Mesenteric fat pad (tissue), 1 donor: ENCODE data around the gene VIT. TPM values are rescaled to one million over a fixed set of nuclear protein-coding genes. Genes with fewer than 3 reads are reported as not detected.

Experiments used
- DNase-seq: peaks from one replicate; pipeline ENCODE4 v3.0.0-alpha.2; 2020; ENCODE audit warnings: low spot score
- total RNA-seq: library from RNA; stranded (reverse); fragmentation: NEBNext Ultra II Directional; extraction: Animal tissue kit (Norgen Biotek cat#: 25700); gene quantifications from one replicate; pipeline ENCODE4 v1.2.1, GENCODE V29; 2021
- donor health status: DM: yes; HTN: yes; CAD: no.

VIT gene
- total RNA-seq, 1 donor from 2014 or later, result 5.0 TPM

DNA sequence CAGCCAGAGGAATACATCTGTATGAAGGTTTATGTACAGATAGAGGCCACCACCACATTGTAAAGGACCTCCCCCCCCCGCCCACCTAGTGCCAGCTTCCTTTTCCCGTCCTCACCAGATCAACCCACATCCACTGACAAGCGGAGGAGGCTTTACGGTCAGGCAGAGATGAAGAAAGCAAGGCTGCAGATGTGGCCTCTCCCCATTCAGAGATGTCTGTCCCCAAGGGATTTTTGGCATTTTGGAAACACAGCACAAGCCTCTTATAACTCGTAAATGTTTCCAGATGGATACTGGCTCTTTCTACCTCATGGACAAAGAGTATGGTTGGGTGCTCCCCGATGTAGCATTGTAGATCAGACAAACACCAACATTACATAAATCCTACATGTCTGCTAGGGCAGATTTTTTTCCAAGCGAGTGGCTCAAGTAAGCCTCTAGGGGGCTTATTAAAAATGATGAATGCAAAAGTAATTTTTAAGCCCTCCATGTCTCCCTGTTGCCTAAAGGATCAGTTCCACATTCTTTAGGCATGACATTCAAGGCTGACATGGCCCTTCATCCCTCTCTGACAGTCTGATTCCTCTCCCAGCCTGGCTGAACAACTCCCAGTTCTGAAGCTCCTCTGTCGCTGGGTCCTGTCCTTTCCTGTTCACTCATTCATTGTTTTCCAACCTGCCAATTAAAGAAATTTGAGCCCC, 11.7 kb downstream of the VIT start:
- no peak for DNase-seq

DNA sequence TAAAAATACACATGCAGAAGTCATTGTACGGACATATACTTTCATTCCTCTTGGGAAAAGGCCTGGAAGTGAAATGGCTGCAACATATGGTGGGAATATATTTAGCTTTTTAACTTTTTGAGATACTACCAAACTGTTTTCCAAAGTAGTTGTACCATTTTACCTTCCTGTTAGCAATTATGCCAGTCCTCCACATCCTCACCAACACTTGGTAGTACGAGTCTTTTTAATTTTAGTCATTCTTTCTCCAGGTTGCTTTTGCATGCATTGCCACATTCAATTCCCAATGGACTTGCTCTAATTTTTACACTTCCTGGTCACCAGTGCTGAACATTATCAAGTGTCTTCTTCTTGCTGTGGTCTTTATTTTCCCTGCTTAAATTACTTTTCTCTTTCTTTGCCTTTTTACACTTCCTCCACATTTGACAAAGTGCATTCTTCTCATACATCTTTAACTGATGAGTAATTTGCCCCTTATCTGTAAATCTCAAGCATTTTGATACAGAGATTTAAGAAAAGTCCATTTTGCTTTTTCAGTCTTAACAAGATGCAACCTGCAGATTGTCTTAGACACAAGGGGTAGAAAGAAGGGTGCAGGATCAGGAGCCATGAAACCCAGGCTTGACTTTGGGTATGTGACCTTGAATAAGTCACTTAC, 14.5 kb downstream of the VIT start:
- no peak for DNase-seq

DNA sequence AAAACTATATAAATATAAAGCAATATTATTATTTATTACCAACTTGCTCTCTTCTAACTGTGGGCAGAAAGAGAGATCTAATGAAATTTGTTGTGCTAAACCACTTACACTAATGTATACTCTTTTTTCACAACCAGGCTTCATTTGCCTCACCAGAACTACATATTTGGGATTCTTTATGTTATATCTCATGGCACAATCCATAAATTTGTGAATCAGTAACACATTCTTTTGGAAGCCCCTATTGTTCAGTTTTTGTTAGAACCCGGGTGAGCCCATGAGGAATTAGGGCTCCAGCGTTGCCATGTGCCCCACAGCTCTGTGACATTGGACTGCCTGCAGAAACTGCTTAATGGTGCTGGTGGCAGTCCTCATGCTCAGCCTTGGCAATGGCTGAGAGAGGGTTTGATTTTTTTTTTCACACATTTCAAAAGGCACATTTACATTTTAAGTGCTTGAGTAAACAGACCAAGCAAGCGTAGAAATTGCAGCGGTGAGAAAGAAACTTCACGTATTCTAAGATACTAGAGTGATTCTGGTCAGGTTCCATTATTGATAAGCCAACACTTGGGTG, 15.3 kb downstream of the VIT start:
- DNase-seq, result no peak

DNA sequence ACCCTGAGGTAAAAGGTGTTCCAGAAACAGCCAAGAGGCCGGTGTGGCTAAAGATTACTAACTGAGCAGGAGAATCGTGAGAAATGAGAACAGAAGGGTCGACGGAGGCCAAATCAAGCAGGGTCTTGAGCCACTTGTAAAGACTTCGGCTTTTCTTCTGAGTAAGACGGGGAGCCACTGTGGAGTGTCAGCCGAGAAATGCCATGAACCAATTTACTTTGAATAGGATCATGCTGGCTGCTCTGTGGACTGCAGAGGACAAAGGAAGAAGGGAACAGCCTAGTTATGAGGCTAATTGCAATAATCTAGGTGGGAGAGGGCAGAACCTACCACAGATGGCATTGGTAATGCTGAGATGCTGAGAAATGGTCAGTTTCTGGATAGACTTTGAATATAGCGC, 16.8 kb downstream of the VIT start:
- DNase-seq, result no peak

GRCh38 chr2:36716111-36716510, 19.6 kb downstream of the VIT start:
- DNase-seq, result no peak

DNA sequence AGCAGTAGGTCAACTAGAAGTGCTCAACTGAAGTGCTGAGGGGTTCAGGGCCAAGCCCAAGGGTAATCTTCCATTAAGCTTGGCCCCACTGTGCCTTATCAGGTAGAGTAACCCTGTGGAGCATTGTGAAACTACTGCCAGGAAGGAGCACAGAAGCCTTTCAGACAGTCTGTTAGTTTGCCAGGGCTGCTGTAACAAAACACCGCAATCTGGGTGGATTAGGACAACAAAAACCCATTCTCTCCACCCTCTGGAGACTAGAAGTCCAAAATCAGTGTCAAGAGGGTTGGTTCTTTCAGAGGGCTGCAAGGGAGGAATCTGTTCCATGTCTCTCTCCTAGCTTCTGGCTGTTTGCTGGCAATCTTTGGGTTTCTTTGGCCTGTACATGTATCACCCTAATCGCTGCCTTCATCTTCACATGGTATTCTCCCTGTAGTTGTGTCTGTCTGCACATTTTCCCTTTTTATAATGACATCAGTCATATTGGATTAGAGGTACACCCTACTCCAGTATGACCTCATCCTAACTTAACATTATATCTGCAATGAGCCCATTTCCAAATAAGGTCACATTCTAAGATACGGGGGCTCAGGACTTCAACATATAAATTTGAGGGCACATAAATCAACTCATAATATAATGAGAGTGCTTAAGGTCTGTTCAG, 21.2 kb downstream of the VIT start:
- no peak for DNase-seq

DNA sequence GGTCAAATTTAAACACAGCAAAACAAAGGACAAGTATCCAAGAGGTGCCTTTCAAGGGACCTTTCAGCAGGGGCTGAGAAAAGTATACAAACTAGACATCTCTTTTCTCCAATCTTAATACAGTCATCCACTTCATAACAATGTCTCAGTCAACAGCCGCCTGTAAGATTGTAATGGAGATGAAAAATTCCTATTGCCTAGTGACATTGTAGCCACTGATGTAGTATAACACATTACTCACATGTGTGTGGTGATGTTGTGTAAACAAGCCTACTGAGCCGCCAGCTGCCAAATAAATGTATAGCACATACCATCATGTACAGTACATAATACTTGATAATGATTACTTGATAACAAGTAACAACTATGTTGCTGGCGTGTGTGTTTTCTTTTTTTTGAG, 31.0 kb downstream of the VIT start:
- DNase-seq, result no peak

- DNase-seq, result no peak
Observed at GRCh38 chr2:36729067-36729466, 32.6 kb downstream of the VIT start.

DNA sequence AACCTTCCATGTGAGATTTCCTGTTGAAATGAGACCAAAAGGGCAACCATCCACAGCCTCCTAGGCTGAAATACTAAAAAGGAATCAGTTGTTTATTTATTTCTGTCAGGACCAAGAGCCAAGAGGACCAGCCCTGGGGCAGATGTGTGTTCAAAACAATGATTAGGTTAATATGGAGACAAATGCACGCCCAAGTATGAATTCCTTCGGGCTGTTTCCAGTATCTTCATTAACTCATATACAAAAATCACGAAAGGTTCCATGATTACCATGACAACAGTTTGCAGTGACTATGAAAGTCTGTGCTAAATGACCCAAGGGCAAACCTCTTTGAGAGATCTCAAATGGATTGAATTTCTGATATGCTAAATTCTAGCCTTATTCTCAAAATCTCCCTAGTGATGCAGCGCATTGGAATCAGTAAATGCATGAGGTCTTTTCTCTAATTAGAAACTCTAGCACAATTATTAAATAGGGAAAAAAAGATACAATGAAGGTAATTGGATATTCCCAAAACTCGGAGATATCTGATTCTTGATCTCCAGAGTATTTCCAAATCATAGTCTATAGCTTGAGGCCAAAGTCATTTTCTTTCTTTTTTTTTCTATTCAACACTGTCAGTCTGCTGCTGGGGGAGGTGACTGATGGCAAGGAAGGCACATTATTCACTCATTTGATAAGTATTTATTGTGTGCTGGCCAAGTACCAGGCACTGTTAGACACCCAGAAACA, 35.6 kb downstream of the VIT start:
- DNase-seq, result no peak

- no peak for DNase-seq
Observed at GRCh38 chr2:36732673-36733036, 36.1 kb downstream of the VIT start.

DNA sequence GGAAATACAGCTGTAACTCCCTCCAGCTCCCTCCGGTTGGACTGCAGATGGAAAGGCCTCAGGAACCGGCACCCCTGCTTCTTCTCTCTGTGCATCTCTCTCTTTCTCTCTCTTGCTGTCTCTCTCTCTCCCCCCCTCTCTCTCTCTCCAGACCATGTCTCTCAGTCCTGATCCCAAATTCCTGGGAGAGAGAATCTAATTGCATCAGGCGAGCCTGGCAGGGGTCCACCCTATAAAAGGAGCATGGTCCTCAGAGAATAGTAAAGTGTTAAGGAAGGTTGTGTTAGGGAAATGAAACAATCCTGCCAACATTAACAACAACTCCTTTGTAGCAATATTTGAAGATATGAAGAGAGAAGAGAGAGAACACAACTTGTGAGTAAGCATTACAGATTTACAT, 36.7 kb downstream of the VIT start:
- no peak for DNase-seq

DNA sequence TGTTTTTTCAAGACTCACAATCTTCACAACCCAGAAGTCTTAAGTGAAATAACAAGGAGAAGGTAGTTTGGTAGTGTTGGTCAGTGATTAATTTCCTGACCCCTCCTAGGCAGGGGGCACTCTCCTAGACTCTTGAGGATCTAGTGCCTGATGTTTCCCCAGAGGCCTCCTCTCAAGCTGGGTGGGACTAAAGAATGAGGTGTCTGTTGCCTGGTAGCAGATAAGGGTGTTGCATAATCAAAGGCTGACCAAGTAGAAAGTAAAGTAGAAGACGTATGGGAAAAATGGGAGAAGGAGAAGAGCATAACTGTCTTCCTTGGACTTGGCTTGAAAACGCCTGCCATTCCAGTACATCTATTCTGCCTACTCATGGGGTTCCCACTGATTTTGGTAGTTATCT, 37.8 kb downstream of the VIT start:
- DNase-seq, result no peak

GRCh38 chr2:36737131-36737750, 40.7 kb downstream of the VIT start:
- DNase-seq, result no peak

- DNase-seq, result no peak
Observed at GRCh38 chr2:36740061-36740460, 43.6 kb downstream of the VIT start.

DNA sequence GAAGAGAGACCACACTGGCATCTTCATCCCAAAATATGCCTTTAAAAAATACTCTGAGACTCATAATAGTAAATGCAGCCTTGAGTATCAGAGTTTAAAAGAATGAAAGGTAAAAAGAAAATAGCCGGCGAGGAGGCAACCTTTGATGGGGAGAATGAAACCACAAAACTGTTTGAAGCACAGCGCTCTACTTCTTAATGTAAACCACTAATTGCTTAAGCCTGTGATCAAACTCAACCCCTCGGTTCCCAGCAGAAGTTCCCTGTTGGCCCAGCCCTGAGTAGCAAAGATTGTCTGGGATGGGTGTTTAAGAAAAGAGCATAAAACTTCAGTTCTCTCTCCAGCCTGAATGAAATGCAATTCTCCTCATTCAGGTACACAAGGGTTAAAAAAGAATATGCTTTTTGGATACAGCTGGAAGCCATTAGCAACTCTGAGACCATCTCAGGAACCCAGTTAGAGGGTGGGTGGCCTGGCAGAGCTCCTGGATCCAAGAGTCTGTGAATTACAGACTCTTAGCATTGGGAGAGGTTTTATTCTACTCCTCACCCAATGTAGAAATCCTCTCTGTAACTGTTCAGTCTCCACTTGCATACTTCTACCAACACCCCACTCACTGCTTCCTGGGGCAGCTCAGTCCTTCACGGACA, 44.8 kb downstream of the VIT start:
- no peak for DNase-seq

- no peak for DNase-seq
Observed at GRCh38 chr2:36743954-36744353, 47.4 kb downstream of the VIT start.

DNA sequence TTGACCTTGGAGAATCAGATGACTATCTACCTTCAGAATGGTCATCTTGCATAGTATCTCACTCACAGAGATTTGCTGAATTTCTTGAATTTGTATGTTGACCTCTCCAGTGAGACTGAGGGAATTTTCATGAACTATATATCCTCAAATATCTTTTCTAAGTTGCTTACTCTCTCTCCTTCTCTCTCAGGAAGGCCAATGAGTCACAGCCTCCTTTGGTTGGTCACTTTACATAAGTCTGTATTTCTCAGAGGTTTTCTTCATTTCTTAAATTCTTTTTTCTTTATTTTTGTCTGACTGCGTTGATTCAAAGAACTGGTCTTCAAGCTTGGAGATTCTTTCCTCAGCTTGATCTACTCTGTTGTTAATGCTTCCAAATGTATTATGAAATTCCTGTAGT, 51.7 kb downstream of the VIT start:
- DNase-seq, result no peak

GRCh38 chr2:36750101-36750500, 53.6 kb downstream of the VIT start:
- no peak for DNase-seq

GRCh38 chr2:36753706-36754221, 57.3 kb downstream of the VIT start:
- DNase-seq, result no peak

- DNase-seq, result no peak
Observed at GRCh38 chr2:36754578-36754977, 58.1 kb downstream of the VIT start.

- DNase-seq, result no peak
Observed at GRCh38 chr2:36756438-36756837, 59.9 kb downstream of the VIT start.
